GM12878 (cell line): Measurements from ENCODE around the gene MRPS14. TPM values are rescaled to one million over a fixed set of nuclear protein-coding genes. Genes with fewer than 3 reads are reported as not detected.

ENCODE experiments used
- ATAC-seq: fragments of 200-7000 bp; cut with Tn5 transposase; 3 replicates; pipeline ENCODE4 v1.9.1; 2020; ENCODE audit warnings: mild to moderate bottlenecking, moderate library complexity
- BruUV-seq: library from RNA; stranded (reverse); fragments of 400-500 nt; replicated peaks from 2 replicates; lab custom pipeline; 2021; lab: Mats Ljungman, UMichigan
- CTCF ChIA-PET: fragments of 300-600 bp; sonication (Branson Sonifier 250); formaldehyde crosslinking; extraction: SDS; loops from one replicate; lab custom pipeline; 2021; ENCODE audit warnings: inconsistent platforms; lab: Yijun Ruan, JAX
- POLR2A ChIA-PET: fragments of 350-600 bp; formaldehyde crosslinking; extraction: SDS; loops from one replicate; lab custom pipeline; 2021; ENCODE audit warnings: inconsistent platforms; lab: Charles Lee
- RAD21 ChIA-PET: fragments of 300-600 bp; sonication (Branson Sonifier 250); formaldehyde crosslinking; loops from one replicate; lab custom pipeline; 2023; ENCODE audit warnings: antibody characterized with exemption; ENCODE audit not compliant: unreplicated experiment; lab: Charles Lee
- SMC1A ChIA-PET: fragments of 300-600 bp; sonication (Branson Sonifier 250); formaldehyde crosslinking; loops from one replicate; lab custom pipeline; 2023; ENCODE audit not compliant: unreplicated experiment, uncharacterized antibody; lab: Charles Lee
- DNase-seq: peaks from one replicate; pipeline ENCODE4 v3.0.0-alpha.2; 2011; ENCODE audit warnings: low read depth, low spot score
- FAIRE-seq: peaks from 3 replicates; lab custom pipeline; 2011; peaks lifted over from hg19 to GRCh38; lab: Jason Lieb, UNC
- H2AFZ ChIP-seq: 2 replicates; pipeline ENCODE4 v1.6.0; 2011; ENCODE audit warnings: low read depth, low read length, control low read depth; ENCODE audit not compliant: control insufficient read depth
- H3K27ac ChIP-seq: 2 replicates; pipeline ENCODE4 v1.5.1; 2011; ENCODE audit warnings: control low read depth; ENCODE audit not compliant: control insufficient read depth, insufficient read depth
- H3K27me3 ChIP-seq, 2 experiments: replicated peaks in 1 of 2; 2 replicates each; pipeline versions ENCODE4 v1.6.0 to v1.6.1; 2011; ENCODE audit warnings: low read length in 1 of 2; ENCODE audit not compliant: control insufficient read depth in 2 of 2, insufficient read depth in 2 of 2
- H3K36me3 ChIP-seq, 2 experiments: 2 replicates each; pipeline ENCODE4 v1.5.1; 2011; ENCODE audit warnings: low read length in 1 of 2; ENCODE audit not compliant: control insufficient read depth in 2 of 2, insufficient read depth in 2 of 2
- H3K4me1 ChIP-seq: 2 replicates; pipeline ENCODE4 v1.6.1; 2011; ENCODE audit warnings: mild to moderate bottlenecking, low read length, moderate library complexity, mixed read lengths; ENCODE audit not compliant: control insufficient read depth, insufficient read depth
- H3K4me2 ChIP-seq: 2 replicates; pipeline ENCODE4 v1.6.0; 2011; ENCODE audit warnings: control low read depth; ENCODE audit not compliant: control insufficient read depth, insufficient read depth
- H3K4me3 ChIP-seq: fragments of 200-600 bp; sonication (generic); 2 replicates; pipeline ENCODE4 v1.5.1; 2016
- H3K79me2 ChIP-seq: 2 replicates; pipeline ENCODE4 v1.6.0; 2011; ENCODE audit warnings: low read length; ENCODE audit not compliant: control insufficient read depth, insufficient read depth
- H3K9ac ChIP-seq: 2 replicates; pipeline ENCODE4 v1.8.0; 2011; ENCODE audit warnings: low read length, control low read depth, mixed read lengths; ENCODE audit not compliant: control insufficient read depth, insufficient read depth
- H3K9me3 ChIP-seq: replicated peaks from 3 replicates; pipeline ENCODE4 v1.5.1; 2011; ENCODE audit warnings: mild to moderate bottlenecking, low read length; ENCODE audit not compliant: control insufficient read depth, insufficient read depth
- H4K20me1 ChIP-seq: 2 replicates; pipeline ENCODE4 v1.6.0; 2011; ENCODE audit not compliant: control insufficient read depth, insufficient read depth
- ASH2L ChIP-seq: fragments of 300-600, 200-600 bp; sonication (generic); IDR thresholded peaks from 2 replicates; pipeline ENCODE4 v1.6.1; 2017; ENCODE audit warnings: low read depth, mild to moderate bottlenecking, borderline replicate concordance
- EP300 ChIP-seq, 2 experiments: fragments of 150-350 bp in 1 of 2; IDR thresholded peaks; 2 replicates each; pipeline ENCODE4 v1.6.1; 2011 to 2012; ENCODE audit warnings: low read depth in 2 of 2, low read length in 2 of 2, borderline replicate concordance in 1 of 2, improper control_type of control experiment in 1 of 2, inconsistent platforms in 1 of 2; ENCODE audit not compliant: control insufficient read depth in 1 of 2
- NFYA ChIP-seq: IDR thresholded peaks from 2 replicates; pipeline ENCODE4 v1.6.1; 2011; ENCODE audit warnings: low read depth, mild to moderate bottlenecking, low read length, improper control_type of control experiment, borderline replicate concordance
- YY1 ChIP-seq: IDR thresholded peaks from 2 replicates; pipeline ENCODE4 v1.6.1; 2011; ENCODE audit warnings: low read depth, mild to moderate bottlenecking, low read length
- ZNF622 ChIP-seq: fragments of 450-650 bp; IDR thresholded peaks from 2 replicates; pipeline ENCODE4 v1.6.1; 2017; ENCODE audit warnings: mild to moderate bottlenecking, inconsistent platforms
- WGBS: methylation state at CpG from one replicate; pipeline ENCODE4 v1.1.6; 2016; ENCODE audit warnings: low lambda C conversion rate; ENCODE audit not compliant: insufficient replicate concordance, insufficient coverage; ENCODE audit errors: missing lambda C conversion rate; 5-methylcytosine and 5-hydroxymethylcytosine counted together
- in situ Hi-C: fragments of 300-500 bp; cut with MboI; formaldehyde crosslinking; loops from 9 replicates; pipeline ENCODE4 v1.14.3; 2018; ENCODE audit warnings: mixed read lengths
- intact Hi-C: fragments of 100-400 bp; cut with micrococcal nuclease; formaldehyde crosslinking; loops from one replicate; pipeline ENCODE4 v1.14.2; 2022; ENCODE audit not compliant: unreplicated experiment
- polyA plus RNA-seq, 11 experiments: library from polyadenylated mRNA; depleted of rRNA in 4 of 11; unstranded in 6 of 11; stranded (reverse) in 5 of 11; fragments of >200 nt; fragmentation: Nextera tagmentation in 4 of 11; fragmentation: Illumina TruSeq in 1 of 11; extraction: Ambion mirVana in 4 of 11; extraction: Trizol in 1 of 11; gene quantifications; 1 replicate in 1 of 11; 2 replicates in 10 of 11; pipeline versions ENCODE4 v1.2.1 to v1.2.3, GENCODE V29; 2011 to 2016; ENCODE audit warnings: inconsistent platforms in 2 of 11, missing spikeins in 2 of 11, low read depth in 1 of 11
- total RNA-seq, 4 experiments: library from RNA; depleted of rRNA in 3 of 4; stranded (reverse); fragments of >200 nt in 3 of 4; fragmentation: Illumina TruSeq in 1 of 4; extraction: Trizol in 1 of 4; gene quantifications; 2 replicates each; pipeline versions ENCODE4 v1.2.1 to v1.2.3, GENCODE V29; 2013 to 2021
- TF ChIP-seq, protein P1 (sequence below): fragments of 150-350 bp; IDR thresholded peaks from 2 replicates; pipeline ENCODE4 v1.6.1; 2016; ENCODE audit warnings: low read depth, low read length
- TF ChIP-seq, protein P2 (sequence below): IDR thresholded peaks from 2 replicates; pipeline ENCODE4 v1.6.1; 2012; ENCODE audit warnings: mild to moderate bottlenecking, low read depth, low read length

The MRPS14 gene
- total and polyA plus RNA-seq, 10 of the 15 experiments (the other 5 are each of a cell fraction or from before 2014, with no cell fraction given) = 31.1 to 224 (median 50.4) TPM

DNA sequence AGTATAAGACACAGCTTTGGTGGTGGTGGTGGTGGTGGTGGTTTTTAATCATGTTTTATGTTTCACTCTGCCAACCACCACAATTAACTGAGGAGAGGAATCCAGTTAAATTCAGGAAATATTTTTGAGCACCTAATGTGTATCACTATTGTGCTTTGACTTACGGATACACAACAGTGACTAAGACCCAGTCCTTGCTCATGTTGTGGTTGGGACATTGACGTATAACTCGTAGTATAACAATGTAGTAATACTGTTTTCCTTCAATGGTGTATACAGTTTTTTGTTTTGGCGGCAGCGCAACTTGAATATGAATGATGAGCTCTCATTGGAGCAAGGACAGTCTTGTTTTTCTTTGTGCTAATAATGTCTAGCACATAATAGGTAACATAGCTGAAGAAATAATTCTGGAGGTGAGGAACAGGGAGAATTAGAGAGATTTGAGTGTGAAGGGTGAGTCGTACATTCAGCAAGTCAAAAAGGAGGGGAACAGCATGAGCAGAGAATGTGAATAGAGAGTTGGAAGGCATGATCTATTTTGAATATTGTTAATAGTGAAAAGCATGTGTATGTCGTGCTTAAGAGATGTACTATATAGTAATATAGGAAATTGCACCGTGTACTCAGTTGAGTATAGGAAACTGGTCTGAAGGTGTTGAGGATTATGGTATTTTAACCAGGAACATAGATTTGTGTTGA is 18.0 kb downstream of the MRPS14 start:
- TF ChIP-seq ASH2L (no peak), ZNF622 (no peak), NFYA (no peak), YY1 (no peak), EP300 (IDR thresholded peaks at IDR 0.05; ENCODE audit: borderline replicate concordance in 1 of 2, control insufficient read depth in 1 of 2, low read depth in 2 of 2, low read length in 2 of 2) (no peak)
- TF ChIP-seq, protein P1, sequence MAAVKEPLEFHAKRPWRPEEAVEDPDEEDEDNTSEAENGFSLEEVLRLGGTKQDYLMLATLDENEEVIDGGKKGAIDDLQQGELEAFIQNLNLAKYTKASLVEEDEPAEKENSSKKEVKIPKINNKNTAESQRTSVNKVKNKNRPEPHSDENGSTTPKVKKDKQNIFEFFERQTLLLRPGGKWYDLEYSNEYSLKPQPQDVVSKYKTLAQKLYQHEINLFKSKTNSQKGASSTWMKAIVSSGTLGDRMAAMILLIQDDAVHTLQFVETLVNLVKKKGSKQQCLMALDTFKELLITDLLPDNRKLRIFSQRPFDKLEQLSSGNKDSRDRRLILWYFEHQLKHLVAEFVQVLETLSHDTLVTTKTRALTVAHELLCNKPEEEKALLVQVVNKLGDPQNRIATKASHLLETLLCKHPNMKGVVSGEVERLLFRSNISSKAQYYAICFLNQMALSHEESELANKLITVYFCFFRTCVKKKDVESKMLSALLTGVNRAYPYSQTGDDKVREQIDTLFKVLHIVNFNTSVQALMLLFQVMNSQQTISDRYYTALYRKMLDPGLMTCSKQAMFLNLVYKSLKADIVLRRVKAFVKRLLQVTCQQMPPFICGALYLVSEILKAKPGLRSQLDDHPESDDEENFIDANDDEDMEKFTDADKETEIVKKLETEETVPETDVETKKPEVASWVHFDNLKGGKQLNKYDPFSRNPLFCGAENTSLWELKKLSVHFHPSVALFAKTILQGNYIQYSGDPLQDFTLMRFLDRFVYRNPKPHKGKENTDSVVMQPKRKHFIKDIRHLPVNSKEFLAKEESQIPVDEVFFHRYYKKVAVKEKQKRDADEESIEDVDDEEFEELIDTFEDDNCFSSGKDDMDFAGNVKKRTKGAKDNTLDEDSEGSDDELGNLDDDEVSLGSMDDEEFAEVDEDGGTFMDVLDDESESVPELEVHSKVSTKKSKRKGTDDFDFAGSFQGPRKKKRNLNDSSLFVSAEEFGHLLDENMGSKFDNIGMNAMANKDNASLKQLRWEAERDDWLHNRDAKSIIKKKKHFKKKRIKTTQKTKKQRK = no peak
- TF ChIP-seq, protein P2, sequence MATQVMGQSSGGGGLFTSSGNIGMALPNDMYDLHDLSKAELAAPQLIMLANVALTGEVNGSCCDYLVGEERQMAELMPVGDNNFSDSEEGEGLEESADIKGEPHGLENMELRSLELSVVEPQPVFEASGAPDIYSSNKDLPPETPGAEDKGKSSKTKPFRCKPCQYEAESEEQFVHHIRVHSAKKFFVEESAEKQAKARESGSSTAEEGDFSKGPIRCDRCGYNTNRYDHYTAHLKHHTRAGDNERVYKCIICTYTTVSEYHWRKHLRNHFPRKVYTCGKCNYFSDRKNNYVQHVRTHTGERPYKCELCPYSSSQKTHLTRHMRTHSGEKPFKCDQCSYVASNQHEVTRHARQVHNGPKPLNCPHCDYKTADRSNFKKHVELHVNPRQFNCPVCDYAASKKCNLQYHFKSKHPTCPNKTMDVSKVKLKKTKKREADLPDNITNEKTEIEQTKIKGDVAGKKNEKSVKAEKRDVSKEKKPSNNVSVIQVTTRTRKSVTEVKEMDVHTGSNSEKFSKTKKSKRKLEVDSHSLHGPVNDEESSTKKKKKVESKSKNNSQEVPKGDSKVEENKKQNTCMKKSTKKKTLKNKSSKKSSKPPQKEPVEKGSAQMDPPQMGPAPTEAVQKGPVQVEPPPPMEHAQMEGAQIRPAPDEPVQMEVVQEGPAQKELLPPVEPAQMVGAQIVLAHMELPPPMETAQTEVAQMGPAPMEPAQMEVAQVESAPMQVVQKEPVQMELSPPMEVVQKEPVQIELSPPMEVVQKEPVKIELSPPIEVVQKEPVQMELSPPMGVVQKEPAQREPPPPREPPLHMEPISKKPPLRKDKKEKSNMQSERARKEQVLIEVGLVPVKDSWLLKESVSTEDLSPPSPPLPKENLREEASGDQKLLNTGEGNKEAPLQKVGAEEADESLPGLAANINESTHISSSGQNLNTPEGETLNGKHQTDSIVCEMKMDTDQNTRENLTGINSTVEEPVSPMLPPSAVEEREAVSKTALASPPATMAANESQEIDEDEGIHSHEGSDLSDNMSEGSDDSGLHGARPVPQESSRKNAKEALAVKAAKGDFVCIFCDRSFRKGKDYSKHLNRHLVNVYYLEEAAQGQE = no peak
- ChIA-PET CTCF (interaction anchor here (1.0 to 1.6 kb wide), 2 partner anchors 18 to 235 kb away, joined by 3 to 4 read pairs; partner anchors contain the start of gene MRPS14), SMC1A (interaction anchor here (0.7 to 3.5 kb wide), 7 partner anchors 16 to 1010 kb away, joined by 3 to 19 read pairs (median 3); partner anchors contain the start of gene MRPS14), RAD21 (no interaction called here), POLR2A (interaction anchor here (1.2 to 2.7 kb wide), 3 partner anchors 16 to 18 kb away, joined by 3 to 15 read pairs (median 4); partner anchors contain the start of gene MRPS14)
- peaks cover 9% of the 10 kb centered on the region for H3K4me1 ChIP-seq
- no peak for ATAC-seq
- DNase-seq = no peak
- WGBS = 67% methylated on average over 8 of the region's 8 CpGs
- no peak overlapping the region for H3K27ac ChIP-seq
- H4K20me1 ChIP-seq = no peaks in the 10 kb centered on the region
- peaks cover 0 to 22% of the 10 kb centered on the region in 2 experiments; a peak in 2 of 4 replicates for H3K36me3 ChIP-seq
- no peaks in the 10 kb centered on the region for H3K9me3 ChIP-seq
- H3K27me3 ChIP-seq = no peaks in the 10 kb centered on the region
- H3K9ac ChIP-seq = no peak overlapping the region
- H3K4me3 ChIP-seq = no peak overlapping the region
- in situ Hi-C loops (no loop called here), intact Hi-C loops (no loop called here)
- peaks cover 72% of the 10 kb centered on the region for H3K79me2 ChIP-seq
- no peak for FAIRE-seq
- BruUV-seq = no TSS peak
- no peak overlapping the region for H2AFZ ChIP-seq
- H3K4me2 ChIP-seq = peak overlapping the region; percentile 52; the same call in 1 of the 2 replicates
